Fibroblast of peridontal ligament (primary cell): ENCODE measurements around the gene HDHD3.

ENCODE experiments used
- DNase-seq: peaks from one replicate; pipeline ENCODE4 v3.0.0-alpha.2; 2010; ENCODE audit errors: extremely low read depth

Gene HDHD3

DNA sequence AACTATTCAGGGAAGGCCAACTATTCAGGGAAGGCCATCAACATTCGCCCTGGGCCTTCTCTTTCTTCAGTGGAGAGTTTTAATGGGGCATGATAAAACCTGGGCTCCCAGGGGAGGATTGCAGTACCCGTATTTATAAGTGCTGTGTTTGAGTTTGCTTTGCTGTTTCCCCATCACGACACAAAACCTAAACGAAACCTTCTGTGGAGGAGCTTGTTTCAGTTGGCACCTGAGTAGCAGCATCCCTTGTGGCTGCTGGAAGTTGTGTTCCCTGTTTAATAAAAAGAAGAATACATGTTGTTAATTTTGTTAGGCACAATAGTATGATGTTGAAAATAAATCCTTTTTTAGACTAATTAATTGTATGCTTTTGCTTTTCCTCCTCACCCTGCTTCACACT lies 45.0 kb downstream of the HDHD3 start:
- DNase-seq = no peak

DNA sequence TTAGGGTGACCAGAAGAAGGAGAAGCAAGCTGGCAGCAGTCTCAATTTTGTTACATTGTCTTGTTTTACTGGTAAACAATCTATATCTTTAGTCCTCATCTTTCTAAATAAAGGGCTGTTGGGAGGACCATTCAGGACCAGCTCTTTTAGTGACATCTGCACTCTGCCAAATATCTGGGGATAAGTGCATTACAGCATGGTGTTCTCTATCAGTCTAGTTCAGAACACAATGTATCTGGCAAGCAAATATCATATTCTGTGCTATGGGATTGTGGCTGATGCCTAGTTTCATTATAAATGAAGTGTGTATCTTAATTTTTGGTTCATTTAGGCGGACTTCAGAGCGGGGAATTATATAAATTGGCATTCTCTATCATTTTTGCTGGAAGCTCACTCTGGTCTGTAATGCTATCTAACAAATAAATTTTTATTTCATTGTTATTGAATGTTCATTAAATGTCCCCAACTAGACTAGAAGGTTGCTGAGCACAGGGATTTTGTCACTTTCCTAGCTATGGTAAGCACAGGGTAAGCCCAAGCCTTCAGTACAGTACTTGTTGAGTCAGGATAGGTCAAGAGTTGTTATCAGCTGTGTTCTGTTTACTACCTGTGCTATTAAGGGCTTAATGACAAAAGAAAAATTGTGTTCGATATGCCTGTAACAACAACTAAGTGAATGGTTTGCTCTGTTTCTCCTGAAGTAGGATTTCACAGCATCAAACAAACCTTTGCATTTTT lies 48.6 kb downstream of the HDHD3 start:
- no peak for DNase-seq

DNA sequence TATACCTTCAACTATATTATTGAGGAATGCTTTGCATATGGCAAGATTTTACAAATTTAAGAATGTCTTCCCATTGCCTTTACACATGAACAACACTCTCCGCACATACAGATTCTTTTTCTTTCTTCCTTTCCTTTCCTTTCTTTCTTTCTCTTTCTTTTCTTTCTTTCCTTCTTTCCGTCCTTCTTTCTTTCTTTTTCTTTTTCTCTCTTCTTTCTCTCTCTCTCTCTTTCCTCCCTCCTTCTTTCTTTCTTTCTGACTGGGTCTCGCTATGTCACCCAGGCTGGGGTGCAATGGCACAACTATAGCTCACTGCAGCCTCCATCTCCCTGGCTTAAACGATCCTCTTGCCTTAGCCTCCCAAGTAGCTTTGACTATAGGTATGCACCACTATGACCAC lies 50.6 kb downstream of the HDHD3 start:
- DNase-seq = no peak
